ENCODE measurements around the gene CACNA1D. TPM values are rescaled to one million over a fixed set of nuclear protein-coding genes. Genes with fewer than 3 reads are reported as not detected.

The CACNA1D gene
- total and polyA plus RNA-seq, 8 donors: 5.3 to 22.8 (median 11.6) TPM

DNA sequence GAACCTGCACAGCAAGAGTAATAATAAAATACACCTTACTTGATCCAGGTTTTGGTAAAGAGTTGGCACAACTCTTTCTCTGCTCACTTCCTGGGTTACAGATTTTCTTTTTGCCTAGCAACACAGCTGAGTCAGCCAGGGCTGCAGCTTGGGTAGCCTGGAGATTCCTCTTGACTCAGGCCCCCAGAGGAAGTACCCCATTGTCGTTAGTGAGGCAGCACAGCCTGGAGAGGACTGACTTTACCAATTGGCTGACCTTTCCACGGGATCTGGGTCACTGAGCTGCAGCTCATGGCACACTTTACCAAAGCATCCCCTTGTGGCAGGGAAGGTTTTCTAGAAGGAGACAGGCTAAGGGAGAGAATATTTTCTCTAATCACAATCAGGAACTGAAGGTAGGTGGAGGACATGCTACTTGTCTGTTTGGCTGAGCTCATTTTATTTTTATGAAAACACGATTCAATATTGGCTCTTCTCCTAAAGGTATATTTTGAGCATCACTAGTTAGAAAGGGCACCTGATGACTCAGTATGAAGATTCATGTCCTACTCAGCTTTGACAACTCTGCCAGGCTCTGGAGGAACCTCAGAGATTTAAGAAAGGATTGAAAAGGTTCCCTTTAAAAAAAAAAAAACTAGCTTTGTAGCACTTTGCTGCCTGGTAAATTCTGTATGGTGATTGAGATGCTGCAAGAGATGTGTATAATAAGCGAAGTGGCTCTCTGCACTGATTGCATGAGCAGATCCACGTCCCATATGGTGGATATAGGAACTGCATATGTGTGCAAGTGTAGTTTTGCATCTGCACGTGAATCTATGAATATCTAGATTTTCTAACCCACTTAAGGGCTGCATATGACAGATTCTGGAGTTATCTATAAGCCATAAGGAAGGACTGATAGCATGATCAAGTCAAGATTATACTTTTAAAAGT lies 227.0 kb downstream of the CACNA1D start:
- Histone ChIP-seq H3K9me3 (no peaks in the 10 kb centered on the region), H3K4me3 (no peak overlapping the region), H3K27me3 (no peaks in the 10 kb centered on the region), H3K36me3 (no peaks in the 10 kb centered on the region), H3K27ac (no peak overlapping the region), H3K4me1 (no peaks in the 10 kb centered on the region)
- FAIRE-seq (no peak), DNase-seq (no peak), ATAC-seq (peak in 2 of 4 donors; percentile 60)
- TF ChIP-seq, protein P1, sequence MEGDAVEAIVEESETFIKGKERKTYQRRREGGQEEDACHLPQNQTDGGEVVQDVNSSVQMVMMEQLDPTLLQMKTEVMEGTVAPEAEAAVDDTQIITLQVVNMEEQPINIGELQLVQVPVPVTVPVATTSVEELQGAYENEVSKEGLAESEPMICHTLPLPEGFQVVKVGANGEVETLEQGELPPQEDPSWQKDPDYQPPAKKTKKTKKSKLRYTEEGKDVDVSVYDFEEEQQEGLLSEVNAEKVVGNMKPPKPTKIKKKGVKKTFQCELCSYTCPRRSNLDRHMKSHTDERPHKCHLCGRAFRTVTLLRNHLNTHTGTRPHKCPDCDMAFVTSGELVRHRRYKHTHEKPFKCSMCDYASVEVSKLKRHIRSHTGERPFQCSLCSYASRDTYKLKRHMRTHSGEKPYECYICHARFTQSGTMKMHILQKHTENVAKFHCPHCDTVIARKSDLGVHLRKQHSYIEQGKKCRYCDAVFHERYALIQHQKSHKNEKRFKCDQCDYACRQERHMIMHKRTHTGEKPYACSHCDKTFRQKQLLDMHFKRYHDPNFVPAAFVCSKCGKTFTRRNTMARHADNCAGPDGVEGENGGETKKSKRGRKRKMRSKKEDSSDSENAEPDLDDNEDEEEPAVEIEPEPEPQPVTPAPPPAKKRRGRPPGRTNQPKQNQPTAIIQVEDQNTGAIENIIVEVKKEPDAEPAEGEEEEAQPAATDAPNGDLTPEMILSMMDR (IDR thresholded peaks at IDR 0.05): no peak
- WGBS, 2 donors: 50 to 52% methylated on average over 6 of the region's 6 CpGs
- intact Hi-C loops (cut with DNase I): no loop called here

DNA sequence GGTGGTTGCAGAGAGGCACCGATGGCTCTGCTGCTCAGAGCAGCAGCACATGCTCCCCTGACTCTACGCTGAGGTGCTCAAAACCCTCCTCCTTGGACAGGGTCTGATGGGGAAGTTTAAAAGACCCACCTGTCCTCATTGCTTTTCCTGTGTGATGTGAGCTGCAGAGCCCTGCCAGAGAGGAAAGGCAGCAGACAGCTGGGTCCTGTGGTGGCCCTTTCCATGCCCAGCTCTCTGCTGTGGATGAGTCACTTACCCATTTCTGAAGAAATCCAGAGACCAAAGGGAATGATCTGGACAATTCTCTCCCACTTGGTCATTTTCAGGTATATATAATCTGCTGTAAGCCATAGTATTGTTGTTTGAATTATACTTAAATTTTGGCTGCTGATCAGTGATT lies 230.2 kb downstream of the CACNA1D start:
- no peak overlapping the region for H3K4me3 ChIP-seq
- intact Hi-C loops (cut with DNase I): no loop called here
- no peak for FAIRE-seq
- TF ChIP-seq, protein P1 (IDR thresholded peaks at IDR 0.05): no peak
- WGBS, 2 donors: 81 to 87% methylated on average over 2 of the region's 2 CpGs
- no peaks in the 10 kb centered on the region for H3K36me3 ChIP-seq
- H3K4me1 ChIP-seq: no peaks in the 10 kb centered on the region
- H3K27me3 ChIP-seq: no peaks in the 10 kb centered on the region
- H3K9me3 ChIP-seq: no peaks in the 10 kb centered on the region
- no peak for ATAC-seq
- no peak for DNase-seq
- no peak overlapping the region for H3K27ac ChIP-seq

DNA sequence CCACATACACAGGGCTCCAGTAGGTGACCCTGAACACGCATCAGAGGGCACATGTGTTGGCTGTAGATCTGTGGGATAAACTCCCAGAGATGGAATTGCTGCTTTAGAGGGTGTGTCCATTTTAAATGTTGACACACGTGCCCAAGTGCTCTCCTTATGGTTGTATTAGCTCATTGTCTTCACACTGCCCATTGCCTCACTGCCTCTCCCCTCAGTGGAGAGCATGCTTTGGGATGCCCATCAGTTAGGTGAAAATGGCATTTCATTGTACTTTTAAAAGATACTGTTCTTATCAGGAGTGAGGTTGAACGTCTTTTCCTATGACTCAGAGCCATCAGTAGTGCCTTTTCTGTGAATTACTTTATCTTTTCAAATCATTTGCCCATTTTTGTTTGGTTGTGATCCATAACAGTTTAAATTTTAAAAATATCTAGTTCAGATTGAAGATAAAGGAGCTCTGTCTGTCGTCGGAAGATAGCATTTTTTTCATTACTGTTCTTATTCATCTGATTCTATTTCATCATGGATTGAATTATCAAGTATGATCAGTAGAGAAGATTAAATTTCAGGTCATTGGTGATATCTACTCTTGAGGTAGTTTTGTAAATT lies 231.1 kb downstream of the CACNA1D start:
- Histone ChIP-seq H3K27ac (no peak overlapping the region), H3K4me3 (no peak overlapping the region), H3K36me3 (no peaks in the 10 kb centered on the region), H3K4me1 (no peaks in the 10 kb centered on the region), H3K9me3 (no peaks in the 10 kb centered on the region), H3K27me3 (no peaks in the 10 kb centered on the region)
- no peak for FAIRE-seq
- intact Hi-C loops (cut with DNase I): no loop called here
- no peak for ATAC-seq
- DNase-seq: no peak
- 57 to 71% methylated on average over 5 of the region's 5 CpGs for WGBS, 2 donors
- TF ChIP-seq, protein P1 (IDR thresholded peaks at IDR 0.05): no peak

DNA sequence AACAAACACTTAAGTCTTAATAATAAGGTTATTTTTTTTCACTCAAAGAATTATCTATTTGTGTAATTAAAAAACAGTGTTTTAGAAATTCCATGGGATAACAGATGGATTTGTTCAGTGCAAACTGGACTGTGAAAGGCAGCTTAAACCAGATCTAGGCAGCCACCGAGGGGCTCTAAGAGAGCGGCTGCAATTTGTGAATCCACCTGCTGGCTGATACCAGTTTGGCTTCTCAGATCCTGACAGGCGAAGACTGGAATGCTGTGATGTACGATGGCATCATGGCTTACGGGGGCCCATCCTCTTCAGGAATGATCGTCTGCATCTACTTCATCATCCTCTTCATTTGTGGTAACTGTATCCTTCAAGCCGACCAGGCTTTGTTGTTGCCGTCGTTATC lies 232.2 kb downstream of the CACNA1D start:
- Histone ChIP-seq H3K36me3 (no peaks in the 10 kb centered on the region), H3K9me3 (no peaks in the 10 kb centered on the region), H3K27ac (no peak overlapping the region), H3K4me1 (no peaks in the 10 kb centered on the region), H3K27me3 (no peaks in the 10 kb centered on the region), H3K4me3 (no peak overlapping the region)
- intact Hi-C loops (cut with DNase I): no loop called here
- DNase-seq (no peak), ATAC-seq (no peak), FAIRE-seq (no peak)
- TF ChIP-seq, protein P1 (IDR thresholded peaks at IDR 0.05): no peak
- WGBS, 2 donors: 76 to 78% methylated on average over 9 of the region's 9 CpGs

DNA sequence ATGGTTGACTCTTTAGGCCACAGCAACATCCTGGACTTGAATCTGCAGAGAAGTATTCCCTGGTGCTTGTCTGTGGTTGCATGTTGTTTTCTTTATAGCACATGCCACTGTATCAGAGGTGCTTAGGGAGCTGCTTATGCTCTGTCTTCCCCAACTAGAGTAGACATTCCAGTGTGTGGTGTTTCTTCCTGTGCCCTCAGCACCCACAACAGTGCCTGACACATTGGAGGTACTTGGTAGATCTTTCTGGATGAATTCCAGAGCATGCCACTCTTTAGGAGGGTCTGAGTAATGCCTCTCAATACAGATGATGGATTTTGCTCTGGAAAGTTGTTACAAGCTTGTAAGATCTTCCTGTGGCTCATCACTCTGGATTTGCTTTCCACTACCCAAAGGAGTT lies 234.2 kb downstream of the CACNA1D start:
- Histone ChIP-seq H3K4me1 (no peaks in the 10 kb centered on the region), H3K9me3 (no peaks in the 10 kb centered on the region), H3K27ac (no peak overlapping the region), H3K27me3 (no peaks in the 10 kb centered on the region), H3K36me3 (no peaks in the 10 kb centered on the region), H3K4me3 (no peak overlapping the region)
- DNase-seq: no peak
- intact Hi-C loops (cut with DNase I): no loop called here
- TF ChIP-seq, protein P1 (IDR thresholded peaks at IDR 0.05): no peak
- no peak for FAIRE-seq
- ATAC-seq: no peak
